ENCODE data around the gene OSBPL6.
"Not testable (repeated sequence)": the region's sequence is repeated elsewhere in the genome, so short reads cannot be mapped to it uniquely, and the experiment has no call there.

OSBPL6 gene

GRCh38 chr2:178296394-178297090 lies 102.2 kb downstream of the OSBPL6 start:
- in situ Hi-C loops (cut with MboI; ENCODE audit: low sequenced_read_pairs), result no loop called here

GRCh38 chr2:178297091-178297411 lies 102.7 kb downstream of the OSBPL6 start:
- in situ Hi-C loops (cut with MboI; ENCODE audit: low sequenced_read_pairs), result no loop called here

GRCh38 chr2:178298785-178299212 lies 104.5 kb downstream of the OSBPL6 start:
- in situ Hi-C loops (cut with MboI; ENCODE audit: low sequenced_read_pairs), result no loop called here

GRCh38 chr2:178301649-178302238 lies 107.4 kb downstream of the OSBPL6 start:
- in situ Hi-C loops (cut with MboI; ENCODE audit: low sequenced_read_pairs), result no loop called here

- in situ Hi-C loops (cut with MboI; ENCODE audit: low sequenced_read_pairs), result no loop called here
These were observed 110.0 kb downstream of the OSBPL6 start for GRCh38 chr2:178304333-178304732.

GRCh38 chr2:178306352-178307073 lies 112.2 kb downstream of the OSBPL6 start:
- in situ Hi-C loops (cut with MboI; ENCODE audit: low sequenced_read_pairs), result no loop called here

GRCh38 chr2:178307650-178308049 lies 113.3 kb downstream of the OSBPL6 start:
- in situ Hi-C loops (cut with MboI; ENCODE audit: low sequenced_read_pairs), result no loop called here

- in situ Hi-C loops (cut with MboI; ENCODE audit: low sequenced_read_pairs), result no loop called here
These were observed 115.2 kb downstream of the OSBPL6 start for GRCh38 chr2:178309541-178309940.

- in situ Hi-C loops (cut with MboI; ENCODE audit: low sequenced_read_pairs), result no loop called here
These were observed 120.8 kb downstream of the OSBPL6 start for GRCh38 chr2:178315078-178315477.

- in situ Hi-C loops (cut with MboI; ENCODE audit: low sequenced_read_pairs), result no loop called here
These were observed 121.2 kb downstream of the OSBPL6 start for GRCh38 chr2:178315488-178315948.

- in situ Hi-C loops (cut with MboI; ENCODE audit: low sequenced_read_pairs), result no loop called here
These were observed 123.5 kb downstream of the OSBPL6 start for GRCh38 chr2:178317811-178318210.

- in situ Hi-C loops (cut with MboI; ENCODE audit: low sequenced_read_pairs), result no loop called here
These were observed 125.8 kb downstream of the OSBPL6 start for GRCh38 chr2:178320011-178320585.

GRCh38 chr2:178322068-178322467 lies 127.8 kb downstream of the OSBPL6 start:
- in situ Hi-C loops (cut with MboI; ENCODE audit: low sequenced_read_pairs), result no loop called here

GRCh38 chr2:178323331-178323730 lies 129.0 kb downstream of the OSBPL6 start:
- in situ Hi-C loops (cut with MboI; ENCODE audit: low sequenced_read_pairs), result not testable (repeated sequence)

- in situ Hi-C loops (cut with MboI; ENCODE audit: low sequenced_read_pairs), result no loop called here
These were observed 129.8 kb downstream of the OSBPL6 start for GRCh38 chr2:178324077-178324476.

GRCh38 chr2:178325268-178325667 lies 131.0 kb downstream of the OSBPL6 start:
- in situ Hi-C loops (cut with MboI; ENCODE audit: low sequenced_read_pairs), result no loop called here

- in situ Hi-C loops (cut with MboI; ENCODE audit: low sequenced_read_pairs), result no loop called here
These were observed 133.2 kb downstream of the OSBPL6 start for GRCh38 chr2:178327516-178327915.

GRCh38 chr2:178328037-178328436 lies 133.7 kb downstream of the OSBPL6 start:
- in situ Hi-C loops (cut with MboI; ENCODE audit: low sequenced_read_pairs), result no loop called here

GRCh38 chr2:178330175-178331017 lies 136.1 kb downstream of the OSBPL6 start:
- in situ Hi-C loops (cut with MboI; ENCODE audit: low sequenced_read_pairs), result no loop called here

- in situ Hi-C loops (cut with MboI; ENCODE audit: low sequenced_read_pairs), result no loop called here
These were observed 137.4 kb downstream of the OSBPL6 start for GRCh38 chr2:178331474-178332432.

All from HL-60/S4 (cell line).